ENCODE measurements around the gene TULP1. TPM values are rescaled to one million over a fixed set of nuclear protein-coding genes. Genes with fewer than 3 reads are reported as not detected.

TULP1 gene
- total and polyA plus RNA-seq, 4 donors = not detected

DNA sequence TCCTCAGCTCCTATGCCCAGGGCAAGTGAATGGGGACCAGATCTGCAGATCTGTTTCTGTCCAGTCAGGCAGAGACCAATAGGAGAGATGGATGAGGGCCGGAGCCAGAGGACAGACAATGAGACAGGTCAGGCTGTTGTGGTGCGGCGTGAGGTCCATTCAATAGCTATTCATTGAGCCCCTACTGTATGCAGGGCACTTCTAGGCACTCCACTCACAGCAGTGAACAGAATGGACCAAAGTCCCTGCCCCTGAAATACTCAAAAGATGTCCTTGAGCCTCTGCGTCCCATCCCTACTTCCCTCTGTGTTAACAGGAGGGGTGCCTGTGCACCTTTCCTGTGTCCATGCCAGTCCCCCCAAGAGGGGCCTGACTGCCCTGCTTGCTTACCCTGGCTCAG is 8.5 kb upstream of the TULP1 start:
- H3K9me3 ChIP-seq (ENCODE audit: control insufficient read depth in 4 of 4, low read length in 3 of 4) = no peaks in the 10 kb centered on the region
- WGBS = 96% methylated on average over 4 of the region's 4 CpGs
- TF ChIP-seq SP1 (IDR thresholded peaks at IDR 0.05) (no peak), NR2F2 (IDR thresholded peaks at IDR 0.05) (no peak), HNF4A (conservative IDR thresholded peaks at IDR 0.05) (no peak), GABPA (IDR thresholded peaks at IDR 0.05 in 1 of 2, conservative IDR thresholded peaks at IDR 0.05 in 1 of 2) (no peak), HNF4G (IDR thresholded peaks at IDR 0.05) (no peak), FOXA2 (IDR thresholded peaks at IDR 0.05) (no peak), EGR1 (IDR thresholded peaks at IDR 0.05; ENCODE audit: low read depth in 2 of 2) (no peak), TAF1 (conservative IDR thresholded peaks at IDR 0.05) (no peak)
- TF ChIP-seq, protein P1, sequence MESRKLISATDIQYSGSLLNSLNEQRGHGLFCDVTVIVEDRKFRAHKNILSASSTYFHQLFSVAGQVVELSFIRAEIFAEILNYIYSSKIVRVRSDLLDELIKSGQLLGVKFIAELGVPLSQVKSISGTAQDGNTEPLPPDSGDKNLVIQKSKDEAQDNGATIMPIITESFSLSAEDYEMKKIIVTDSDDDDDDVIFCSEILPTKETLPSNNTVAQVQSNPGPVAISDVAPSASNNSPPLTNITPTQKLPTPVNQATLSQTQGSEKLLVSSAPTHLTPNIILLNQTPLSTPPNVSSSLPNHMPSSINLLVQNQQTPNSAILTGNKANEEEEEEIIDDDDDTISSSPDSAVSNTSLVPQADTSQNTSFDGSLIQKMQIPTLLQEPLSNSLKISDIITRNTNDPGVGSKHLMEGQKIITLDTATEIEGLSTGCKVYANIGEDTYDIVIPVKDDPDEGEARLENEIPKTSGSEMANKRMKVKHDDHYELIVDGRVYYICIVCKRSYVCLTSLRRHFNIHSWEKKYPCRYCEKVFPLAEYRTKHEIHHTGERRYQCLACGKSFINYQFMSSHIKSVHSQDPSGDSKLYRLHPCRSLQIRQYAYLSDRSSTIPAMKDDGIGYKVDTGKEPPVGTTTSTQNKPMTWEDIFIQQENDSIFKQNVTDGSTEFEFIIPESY (IDR thresholded peaks at IDR 0.05) = no peak
- TF ChIP-seq, protein P2, sequence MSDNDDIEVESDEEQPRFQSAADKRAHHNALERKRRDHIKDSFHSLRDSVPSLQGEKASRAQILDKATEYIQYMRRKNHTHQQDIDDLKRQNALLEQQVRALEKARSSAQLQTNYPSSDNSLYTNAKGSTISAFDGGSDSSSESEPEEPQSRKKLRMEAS (IDR thresholded peaks at IDR 0.05) = no peak
- peaks cover 0 to 3% (median 2%) of the 10 kb centered on the region in 4 donors for H3K4me1 ChIP-seq (ENCODE audit: control insufficient read depth in 4 of 4, insufficient read depth in 4 of 4, low read length in 3 of 4)
- no peak for DNase-seq (ENCODE audit: low spot score)
- no peak overlapping the region for H3K4me3 ChIP-seq (ENCODE audit: low read depth in 1 of 3, low read length in 3 of 3)
- no peaks in the 10 kb centered on the region for H3K36me3 ChIP-seq (ENCODE audit: control insufficient read depth in 4 of 4, insufficient read depth in 3 of 4, low read depth in 1 of 4, low read length in 3 of 4)
- H3K27me3 ChIP-seq (ENCODE audit: control insufficient read depth in 4 of 4, insufficient read depth in 4 of 4, low read length in 3 of 4) = no peaks in the 10 kb centered on the region
- H3K9ac ChIP-seq (ENCODE audit: low read depth in 1 of 2, low read length in 2 of 2) = no peak overlapping the region
- H3K27ac ChIP-seq (ENCODE audit: low read depth in 1 of 2, low read length in 2 of 2) = no peak overlapping the region

DNA sequence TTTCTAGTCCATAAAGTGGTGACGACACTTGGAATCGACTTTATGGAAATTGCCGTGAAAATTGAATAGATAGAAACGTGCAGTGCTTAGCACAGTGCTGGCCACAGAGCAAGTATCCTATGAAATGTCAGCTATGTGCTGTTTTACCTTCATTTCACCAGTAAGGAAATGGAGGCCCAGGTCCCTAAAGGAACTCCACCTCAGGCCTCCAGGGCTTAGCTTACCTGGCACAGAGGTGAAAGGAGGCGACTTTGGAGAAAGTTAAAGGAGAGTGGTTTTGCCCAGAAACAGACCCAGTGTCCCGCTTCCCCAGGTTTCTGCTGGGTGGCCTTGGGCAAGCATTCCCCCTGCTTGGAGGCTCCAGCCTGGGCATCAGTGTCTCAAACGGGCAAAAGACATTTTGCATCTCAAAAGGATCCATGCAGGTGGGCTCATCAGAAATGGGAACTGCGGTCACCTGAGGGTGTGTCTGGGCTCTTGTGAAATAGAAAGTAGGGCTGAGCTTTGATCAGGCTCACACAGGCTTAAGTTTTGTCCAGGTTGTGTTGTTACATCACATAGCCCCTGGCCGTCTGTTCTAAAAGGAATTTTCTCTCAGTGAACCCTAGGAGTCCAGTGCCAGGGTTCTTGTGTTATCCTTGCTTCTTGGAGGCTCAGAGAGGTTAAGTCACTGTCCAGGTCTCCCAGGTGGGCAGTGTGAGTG is 6.8 kb upstream of the TULP1 start:
- TF ChIP-seq, protein P3, sequence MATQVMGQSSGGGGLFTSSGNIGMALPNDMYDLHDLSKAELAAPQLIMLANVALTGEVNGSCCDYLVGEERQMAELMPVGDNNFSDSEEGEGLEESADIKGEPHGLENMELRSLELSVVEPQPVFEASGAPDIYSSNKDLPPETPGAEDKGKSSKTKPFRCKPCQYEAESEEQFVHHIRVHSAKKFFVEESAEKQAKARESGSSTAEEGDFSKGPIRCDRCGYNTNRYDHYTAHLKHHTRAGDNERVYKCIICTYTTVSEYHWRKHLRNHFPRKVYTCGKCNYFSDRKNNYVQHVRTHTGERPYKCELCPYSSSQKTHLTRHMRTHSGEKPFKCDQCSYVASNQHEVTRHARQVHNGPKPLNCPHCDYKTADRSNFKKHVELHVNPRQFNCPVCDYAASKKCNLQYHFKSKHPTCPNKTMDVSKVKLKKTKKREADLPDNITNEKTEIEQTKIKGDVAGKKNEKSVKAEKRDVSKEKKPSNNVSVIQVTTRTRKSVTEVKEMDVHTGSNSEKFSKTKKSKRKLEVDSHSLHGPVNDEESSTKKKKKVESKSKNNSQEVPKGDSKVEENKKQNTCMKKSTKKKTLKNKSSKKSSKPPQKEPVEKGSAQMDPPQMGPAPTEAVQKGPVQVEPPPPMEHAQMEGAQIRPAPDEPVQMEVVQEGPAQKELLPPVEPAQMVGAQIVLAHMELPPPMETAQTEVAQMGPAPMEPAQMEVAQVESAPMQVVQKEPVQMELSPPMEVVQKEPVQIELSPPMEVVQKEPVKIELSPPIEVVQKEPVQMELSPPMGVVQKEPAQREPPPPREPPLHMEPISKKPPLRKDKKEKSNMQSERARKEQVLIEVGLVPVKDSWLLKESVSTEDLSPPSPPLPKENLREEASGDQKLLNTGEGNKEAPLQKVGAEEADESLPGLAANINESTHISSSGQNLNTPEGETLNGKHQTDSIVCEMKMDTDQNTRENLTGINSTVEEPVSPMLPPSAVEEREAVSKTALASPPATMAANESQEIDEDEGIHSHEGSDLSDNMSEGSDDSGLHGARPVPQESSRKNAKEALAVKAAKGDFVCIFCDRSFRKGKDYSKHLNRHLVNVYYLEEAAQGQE (IDR thresholded peaks at IDR 0.05) = no peak
- TF ChIP-seq JUND (IDR thresholded peaks at IDR 0.05) = no peak
- no peak for TF ChIP-seq NR2F2 (IDR thresholded peaks at IDR 0.05)
- no peak for TF ChIP-seq HNF4G (IDR thresholded peaks at IDR 0.05)
- no peak for TF ChIP-seq FOXA1 (IDR thresholded peaks at IDR 0.05)
- no peak overlapping the region for H3K9ac ChIP-seq (ENCODE audit: low read depth in 1 of 2, low read length in 2 of 2)
- H3K36me3 ChIP-seq (ENCODE audit: control insufficient read depth in 4 of 4, insufficient read depth in 3 of 4, low read depth in 1 of 4, low read length in 3 of 4) = no peaks in the 10 kb centered on the region
- 85% methylated on average over 9 of the region's 9 CpGs for WGBS
- H3K4me1 ChIP-seq (ENCODE audit: control insufficient read depth in 4 of 4, insufficient read depth in 4 of 4, low read length in 3 of 4) = peaks cover 0 to 3% (median 2%) of the 10 kb centered on the region in 4 donors
- H3K9me3 ChIP-seq (ENCODE audit: control insufficient read depth in 4 of 4, low read length in 3 of 4) = no peaks in the 10 kb centered on the region
- no peak overlapping the region for H3K27ac ChIP-seq (ENCODE audit: low read depth in 1 of 2, low read length in 2 of 2)
- DNase-seq (ENCODE audit: low spot score) = no peak
- H3K27me3 ChIP-seq (ENCODE audit: control insufficient read depth in 4 of 4, insufficient read depth in 4 of 4, low read length in 3 of 4) = no peaks in the 10 kb centered on the region
- no peak overlapping the region for H3K4me3 ChIP-seq (ENCODE audit: low read depth in 1 of 3, low read length in 3 of 3)
